ENCODE data around the gene ARL3. TPM values are rescaled to one million over a fixed set of nuclear protein-coding genes. Genes with fewer than 3 reads are reported as not detected.
"Not testable (repeated sequence)": the region's sequence is repeated elsewhere in the genome, so short reads cannot be mapped to it uniquely, and the experiment has no call there.

The ARL3 gene
- total RNA-seq, 1 donor from 2014 or later = 15.4 TPM

DNA sequence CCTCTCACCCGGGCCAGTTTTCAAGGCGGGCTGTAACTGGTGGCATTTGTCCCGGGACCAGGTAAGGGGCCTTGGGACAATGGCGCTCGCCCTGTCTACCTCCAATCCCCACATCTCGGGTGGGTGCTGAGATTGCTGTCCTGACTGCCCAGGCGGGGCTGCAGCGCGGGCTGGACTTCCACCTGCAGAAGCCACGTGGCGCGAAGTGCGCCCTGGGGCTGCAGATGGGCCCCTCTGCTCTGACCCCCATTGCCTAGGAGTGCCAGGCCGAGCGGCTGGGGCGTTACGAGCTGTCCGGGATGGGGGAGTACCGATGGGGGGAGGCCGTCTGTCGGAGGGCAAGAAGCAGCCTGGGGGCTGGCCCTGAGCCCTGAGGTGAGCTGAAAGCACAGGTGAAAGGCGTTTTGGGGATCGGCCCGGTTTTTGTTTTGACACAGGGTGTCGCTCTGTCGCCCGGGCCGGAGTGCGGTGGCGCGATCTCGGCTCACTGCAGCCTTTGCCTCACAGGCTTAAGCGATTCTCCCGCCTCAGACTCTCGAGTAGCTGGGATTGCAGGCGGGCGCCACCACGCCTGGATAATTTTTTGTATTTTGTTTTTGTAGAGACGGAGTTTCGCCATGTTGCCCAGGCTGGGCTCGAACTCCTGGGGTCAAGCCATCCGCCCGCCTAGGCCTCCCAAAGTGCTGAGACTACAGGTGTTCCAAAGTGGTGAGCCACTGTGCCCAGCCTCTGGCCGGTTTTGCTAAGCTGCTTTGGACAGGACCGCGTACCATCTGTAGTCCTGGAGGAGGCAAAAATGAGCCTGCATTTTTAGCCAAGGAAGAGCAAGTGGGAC lies 641 bp upstream of the ARL3 start, which contains the start of gene SFXN2:
SFXN2 (plus strand) TSS at position 16 of the 835 bp plus-strand sequence. CDS start 12,001 bp downstream, outside the sequence.
- ATAC-seq (no peak), DNase-seq (ENCODE audit: missing footprints) (no peak)
- intact Hi-C loops (cut with DNase I) = loop anchor here (5.0 kb wide), 1 partner anchor 38 kb away; no protein-coding TSS in a partner anchor

DNA sequence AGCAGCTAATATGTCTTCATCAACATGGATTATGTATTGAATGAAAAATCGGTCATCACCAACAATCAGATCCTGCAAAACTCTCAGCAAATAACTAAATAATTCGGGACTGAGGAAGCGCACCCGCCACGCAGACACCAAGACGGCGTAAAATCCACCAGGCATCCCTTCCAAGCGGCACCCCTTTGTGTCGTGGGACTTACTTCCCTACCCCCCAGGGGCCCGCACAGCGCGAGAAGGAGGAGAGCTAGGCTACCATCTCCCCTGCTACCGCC lies 721 bp downstream of the ARL3 start:
- intact Hi-C loops (cut with DNase I) = loop anchor here (2.0 to 5.0 kb wide), 2 partner anchors 36 to 71 kb away; no protein-coding TSS in a partner anchor
- DNase-seq (ENCODE audit: missing footprints) (no peak), ATAC-seq (peak; percentile 37)

DNA sequence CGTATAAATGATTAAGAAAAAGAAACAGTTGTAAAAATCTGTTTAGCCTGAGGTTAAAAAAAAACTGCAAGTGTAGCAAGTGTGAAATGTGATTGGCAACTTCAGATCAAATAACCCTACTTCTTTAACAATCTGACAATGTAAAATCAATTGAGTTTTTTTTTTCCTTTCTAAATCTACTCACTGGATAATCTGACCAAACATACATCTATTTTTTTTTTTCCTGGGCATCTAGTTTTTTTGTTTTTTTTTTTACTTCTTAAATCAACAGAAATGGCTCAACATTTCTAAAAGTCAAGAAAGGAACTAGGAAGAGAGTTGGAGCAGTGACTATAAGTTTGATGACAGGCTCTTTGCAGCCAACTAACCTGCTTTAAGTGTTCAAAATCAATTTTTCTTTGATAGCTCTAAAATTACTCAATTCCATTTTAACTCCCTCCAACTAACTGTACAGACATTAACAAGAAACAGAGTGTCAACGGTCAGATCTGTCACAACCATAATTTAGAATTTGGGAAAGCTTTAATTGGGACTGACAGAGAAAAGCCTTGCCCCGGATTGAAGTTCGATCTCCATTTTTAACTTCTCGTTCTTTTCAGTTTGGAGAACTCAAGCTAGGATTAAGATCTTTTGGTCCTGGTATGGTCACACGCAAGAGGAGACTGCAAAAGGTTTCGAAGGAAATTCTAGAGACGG lies 1.2 kb downstream of the ARL3 start:
- intact Hi-C loops (cut with DNase I) = loop anchor here (2.0 to 5.0 kb wide), 2 partner anchors 36 to 70 kb away; no protein-coding TSS in a partner anchor
- no peak for DNase-seq (ENCODE audit: missing footprints)
- ATAC-seq = no peak

DNA sequence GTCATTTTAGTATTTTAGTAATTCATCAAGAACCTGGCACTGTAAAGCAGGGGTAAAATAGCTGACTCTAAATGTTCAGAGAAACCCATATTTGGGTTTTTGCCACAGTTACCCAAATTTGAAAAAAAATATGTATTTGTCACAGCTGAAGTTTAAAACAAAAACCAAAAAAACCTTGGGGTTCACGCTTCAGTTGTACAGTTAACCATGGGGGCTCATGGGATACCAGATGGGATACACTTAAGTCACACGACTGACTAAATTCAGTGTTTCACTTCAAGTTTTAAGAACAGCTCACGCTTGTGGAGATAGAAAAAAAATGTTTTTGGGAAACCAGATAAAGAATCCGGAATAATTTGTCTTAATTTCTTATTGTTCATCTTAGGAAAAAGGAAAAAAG lies 2.1 kb downstream of the ARL3 start:
- ATAC-seq (no peak), DNase-seq (ENCODE audit: missing footprints) (no peak)
- intact Hi-C loops (cut with DNase I) = loop anchor here (2.0 to 5.0 kb wide), 2 partner anchors 35 to 69 kb away; no protein-coding TSS in a partner anchor

DNA sequence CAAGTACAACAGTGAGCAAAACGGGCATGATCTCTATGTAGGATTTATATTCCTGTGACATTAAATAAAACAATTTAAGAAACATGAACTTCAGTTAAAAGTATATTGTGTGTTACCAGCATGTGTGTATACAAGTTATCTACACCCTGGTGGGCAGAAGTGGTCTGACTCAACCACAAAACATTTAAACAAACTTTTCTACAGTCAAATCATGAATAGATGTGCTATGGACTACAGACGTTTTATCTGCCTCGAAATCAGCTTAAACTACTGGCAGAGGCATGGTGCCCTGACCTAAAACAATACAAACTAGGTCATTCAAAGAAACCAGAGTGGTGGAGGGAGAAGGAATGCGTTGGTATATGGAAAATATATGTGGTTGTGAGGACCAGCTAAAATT lies 3.6 kb downstream of the ARL3 start:
- DNase-seq (ENCODE audit: missing footprints) = no peak
- no peak for ATAC-seq
- intact Hi-C loops (cut with DNase I) = loop anchor here (5.0 kb wide), 1 partner anchor 33 kb away; no protein-coding TSS in a partner anchor

DNA sequence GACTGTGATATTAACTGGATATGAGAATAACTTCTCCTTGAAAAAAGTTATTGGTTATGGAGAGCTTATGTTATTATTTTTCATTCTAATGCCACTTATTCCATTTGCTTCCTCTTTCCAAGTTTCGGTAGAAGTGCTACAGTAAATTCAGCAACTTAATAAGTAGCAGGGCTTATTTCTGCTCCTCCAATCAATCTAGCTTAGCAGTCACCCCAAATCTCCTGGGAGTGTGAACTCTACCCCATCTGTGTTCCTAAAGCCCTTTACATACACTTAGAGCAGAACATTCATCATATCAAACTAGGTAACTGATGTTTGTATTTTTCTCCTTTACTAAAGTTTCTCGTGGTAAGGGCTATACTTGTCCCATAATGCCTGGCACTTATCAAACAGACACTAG lies 8.7 kb downstream of the ARL3 start:
- DNase-seq (ENCODE audit: missing footprints) (no peak), ATAC-seq (no peak)
- intact Hi-C loops (cut with DNase I) = no loop called here

DNA sequence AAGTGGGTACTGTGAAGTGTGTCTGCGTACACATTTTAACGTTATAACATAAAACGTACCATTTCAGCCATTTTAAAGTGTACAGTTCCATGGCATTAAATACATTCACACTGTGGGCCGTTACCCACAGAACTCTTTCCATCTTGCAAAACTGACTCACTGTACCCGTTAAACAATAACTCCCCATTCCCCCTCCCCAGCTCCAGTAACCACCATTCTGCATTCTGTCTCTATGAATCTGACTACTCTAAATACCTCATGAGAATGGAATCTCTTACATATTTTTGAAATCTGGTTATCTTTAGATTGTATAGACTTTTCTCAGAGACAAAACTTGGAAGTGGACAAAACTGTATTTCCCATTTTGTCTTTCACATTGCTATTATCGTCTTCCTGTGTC lies 9.3 kb downstream of the ARL3 start:
- no peak for ATAC-seq
- intact Hi-C loops (cut with DNase I) = no loop called here
- no peak for DNase-seq (ENCODE audit: missing footprints)

DNA sequence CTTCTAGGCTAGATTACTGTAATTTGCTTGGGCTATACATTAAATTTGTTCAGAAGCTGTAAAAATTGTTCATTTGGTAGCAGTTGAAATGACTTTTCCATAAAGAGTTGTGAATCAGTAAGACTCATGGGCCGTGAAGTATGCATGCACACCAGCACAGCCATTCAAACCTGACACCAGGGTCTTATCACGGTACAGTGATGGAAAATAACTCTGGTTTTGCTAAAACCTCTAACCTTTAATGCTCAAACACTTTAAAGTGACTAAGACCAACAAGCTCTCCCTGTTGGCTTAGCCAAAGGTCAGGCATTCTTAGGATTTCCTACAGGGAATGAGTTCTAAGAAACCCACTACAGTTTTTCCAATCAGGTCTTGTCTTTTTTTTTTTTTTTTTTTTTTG lies 11.5 kb downstream of the ARL3 start:
- intact Hi-C loops (cut with DNase I) = no loop called here
- DNase-seq (ENCODE audit: missing footprints) (no peak), ATAC-seq (no peak)

DNA sequence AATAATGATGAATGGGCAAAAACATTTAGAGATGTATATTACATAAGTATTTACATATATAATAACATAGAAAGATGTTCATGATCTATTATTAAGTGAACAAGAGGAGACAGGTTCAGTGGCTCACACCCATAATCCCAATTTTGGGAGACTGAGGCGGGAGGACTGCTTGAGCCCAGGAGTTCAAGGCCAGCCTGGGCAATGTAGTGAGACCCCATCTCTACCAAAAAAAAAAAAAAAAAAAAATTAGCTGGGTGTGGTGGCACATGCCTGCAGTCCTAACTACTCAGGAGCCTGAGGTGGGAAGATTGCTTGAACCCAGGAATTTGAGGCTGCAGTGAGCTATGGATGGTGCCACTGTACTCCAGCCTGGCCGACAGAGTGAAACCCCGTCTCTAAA lies 12.4 kb downstream of the ARL3 start:
- DNase-seq (ENCODE audit: missing footprints) (no peak), ATAC-seq (no peak)
- intact Hi-C loops (cut with DNase I) = no loop called here

DNA sequence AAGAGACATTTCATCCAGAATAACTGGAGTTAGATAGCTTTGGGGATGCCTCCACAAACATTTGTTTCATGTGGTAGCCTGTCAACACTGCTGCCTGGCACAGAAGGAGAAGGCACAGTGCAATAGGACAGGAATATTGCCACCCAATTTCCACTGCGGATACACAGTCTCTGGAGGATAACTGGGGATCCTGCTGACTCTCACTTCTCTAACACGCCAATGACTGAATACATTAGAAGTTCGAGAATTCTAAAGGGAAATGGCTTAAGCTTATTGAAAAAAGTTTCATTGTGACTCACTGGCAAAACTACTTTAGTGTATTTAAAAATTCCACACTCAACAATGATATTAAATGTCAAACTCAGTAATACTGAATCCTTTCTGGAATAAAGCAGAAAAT lies 12.9 kb downstream of the ARL3 start:
- ATAC-seq (peak; percentile 64), DNase-seq (ENCODE audit: missing footprints) (no peak)
- intact Hi-C loops (cut with DNase I) = no loop called here

DNA sequence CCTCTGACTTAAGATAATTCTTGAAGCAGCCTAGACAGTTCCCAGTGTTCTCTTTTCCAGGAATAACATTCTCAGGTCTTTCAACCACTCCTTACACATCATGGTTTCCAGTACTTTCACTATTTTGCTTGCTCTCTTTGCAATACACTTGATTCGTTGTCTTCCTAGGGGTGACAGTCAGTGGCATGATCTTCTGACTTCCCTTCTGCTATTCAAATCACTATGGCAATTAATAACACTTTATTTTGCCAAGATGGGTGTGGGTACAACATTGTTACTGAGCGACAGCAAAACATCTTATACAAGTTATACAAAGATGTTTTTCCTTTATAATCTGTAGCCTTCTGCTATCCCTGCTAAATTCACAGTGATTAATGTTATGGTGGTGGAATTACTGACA lies 15.3 kb downstream of the ARL3 start:
- no peak for DNase-seq (ENCODE audit: missing footprints)
- intact Hi-C loops (cut with DNase I) = no loop called here
- no peak for ATAC-seq

DNA sequence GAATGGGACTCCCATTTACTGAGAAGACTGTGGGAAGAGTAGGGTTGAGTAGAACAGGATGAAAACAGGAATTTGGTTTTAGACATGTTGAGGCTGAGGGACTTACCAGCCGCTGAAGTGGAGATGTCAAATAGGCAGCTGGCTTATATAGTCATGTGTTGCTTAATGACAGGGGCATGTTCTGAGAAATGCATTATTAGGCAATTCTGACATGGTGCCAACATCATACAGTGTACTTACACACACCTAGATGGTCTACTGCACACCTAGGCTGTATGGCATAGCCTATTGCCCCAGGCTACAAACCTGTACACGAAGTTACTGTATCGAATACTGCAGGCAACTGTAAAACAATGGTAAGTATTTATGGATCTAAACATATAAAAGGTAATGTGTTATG lies 17.5 kb downstream of the ARL3 start:
- intact Hi-C loops (cut with DNase I) = no loop called here
- ATAC-seq (no peak), DNase-seq (ENCODE audit: missing footprints) (no peak)

DNA sequence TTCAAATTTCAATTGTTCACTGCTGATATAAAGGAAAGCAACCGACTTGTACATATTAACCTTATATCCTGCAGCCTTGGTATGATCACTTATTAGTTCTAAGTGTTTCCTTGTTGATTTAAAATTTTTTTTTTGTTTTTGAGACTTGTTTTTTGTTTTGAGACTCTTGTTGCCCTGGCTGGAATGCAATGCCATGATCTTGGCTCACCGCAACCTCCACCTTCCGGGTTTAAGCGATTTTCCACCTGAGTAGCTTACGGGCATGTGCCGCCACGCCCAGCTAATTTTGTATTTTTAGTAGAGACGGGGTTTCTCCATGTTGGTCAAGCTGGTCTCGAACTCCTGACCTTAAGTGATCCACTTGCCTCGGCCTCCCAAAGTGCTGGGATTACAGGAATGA lies 18.8 kb downstream of the ARL3 start:
- DNase-seq (ENCODE audit: missing footprints); intact Hi-C loops (cut with DNase I); ATAC-seq: not testable (repeated sequence)

DNA sequence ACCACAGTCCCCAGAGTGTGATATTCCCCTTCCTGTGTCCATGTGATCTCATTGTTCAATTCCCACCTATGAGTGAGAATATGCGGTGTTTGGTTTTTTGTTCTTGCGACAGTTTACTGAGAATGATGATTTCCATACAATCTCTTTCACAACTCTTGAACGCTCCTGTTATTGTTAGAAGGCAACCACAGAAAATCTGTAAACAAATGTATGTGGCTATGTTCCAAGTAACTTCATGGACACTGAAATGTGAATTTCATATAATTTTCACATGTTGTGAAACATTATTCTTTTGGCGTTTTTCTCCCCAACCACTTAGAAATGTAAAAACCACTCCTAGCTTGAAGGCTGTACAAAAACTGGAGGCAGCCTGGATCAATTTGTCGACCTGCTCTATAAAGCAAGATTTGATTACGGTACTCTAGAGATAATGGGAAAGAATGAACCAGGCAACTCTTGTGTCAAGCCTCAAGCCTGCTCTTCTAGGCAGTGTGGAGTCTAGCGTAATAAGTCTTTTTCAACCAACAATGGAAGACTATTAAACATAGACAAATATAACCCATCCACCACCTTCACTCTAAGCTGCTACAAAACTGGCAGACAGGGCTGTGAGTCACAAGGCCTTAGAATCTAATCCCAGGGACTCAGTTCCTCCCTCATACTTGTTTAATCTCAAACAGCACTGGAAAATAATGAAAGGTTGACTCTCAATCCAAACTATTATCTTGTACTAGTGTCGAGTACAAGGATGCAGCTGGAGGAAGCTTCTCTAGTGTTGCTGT lies 22.7 kb downstream of the ARL3 start:
- DNase-seq (ENCODE audit: missing footprints) (no peak), ATAC-seq (no peak)
- intact Hi-C loops (cut with DNase I) = no loop called here

DNA sequence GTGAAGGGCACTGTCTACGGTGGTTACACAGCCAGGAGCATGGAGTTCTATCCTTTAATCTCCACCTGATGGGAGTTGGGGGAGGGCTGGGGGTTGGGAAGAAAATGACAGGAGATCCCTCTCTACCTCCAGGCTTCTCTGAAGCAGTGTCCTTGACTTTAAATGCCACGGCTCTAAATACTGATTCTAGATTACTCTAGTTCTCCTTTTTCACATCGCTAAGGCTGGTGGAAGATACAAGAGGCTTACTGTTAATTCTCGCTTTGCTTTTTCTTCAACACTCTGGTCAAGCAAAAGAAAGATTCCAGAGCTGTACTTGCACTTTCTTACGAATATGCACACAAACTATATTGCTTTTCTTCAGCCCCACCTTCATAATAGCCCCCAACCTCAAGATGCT lies 30.5 kb downstream of the ARL3 start:
- intact Hi-C loops (cut with DNase I) = no loop called here
- DNase-seq (ENCODE audit: missing footprints) (no peak), ATAC-seq (no peak)

DNA sequence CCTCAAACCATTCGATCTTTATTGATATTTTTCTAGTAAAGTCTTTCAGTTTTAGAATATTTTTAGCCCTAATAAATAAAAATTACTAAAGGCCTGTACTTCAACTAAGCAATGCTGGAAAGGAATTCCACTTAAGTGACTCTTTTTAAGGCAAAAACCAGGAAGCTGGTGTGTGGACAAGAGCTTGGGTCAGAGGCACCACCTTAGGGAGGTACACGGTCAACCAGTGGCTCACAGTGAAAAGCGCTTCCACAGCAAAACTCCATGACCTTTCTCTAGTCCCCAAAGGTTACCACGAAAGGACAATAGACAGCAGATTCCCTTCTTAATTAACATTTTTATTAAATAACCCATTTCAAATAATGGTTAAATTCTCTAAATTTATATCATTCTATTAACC lies 31.2 kb downstream of the ARL3 start:
- intact Hi-C loops (cut with DNase I) = no loop called here
- no peak for ATAC-seq
- no peak for DNase-seq (ENCODE audit: missing footprints)

DNA sequence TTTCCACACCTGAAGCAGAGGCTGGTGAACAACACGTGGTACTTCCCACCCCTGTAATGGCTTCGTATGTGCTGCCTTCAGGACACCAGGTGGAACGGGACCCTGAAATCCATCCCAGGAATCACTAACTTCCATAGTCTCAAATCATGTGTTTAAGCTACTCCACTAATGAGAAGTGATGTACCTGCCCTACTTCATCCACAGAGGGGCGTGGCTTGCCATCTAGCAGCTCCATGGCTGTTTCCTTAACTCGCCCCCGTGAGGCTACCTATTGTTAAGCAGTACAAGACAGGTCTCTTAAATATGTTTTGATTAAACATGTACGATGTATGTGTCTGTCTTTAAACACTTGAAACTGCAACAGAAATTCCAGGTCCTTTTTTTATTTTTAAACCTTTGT lies 31.8 kb downstream of the ARL3 start:
- ATAC-seq = no peak
- intact Hi-C loops (cut with DNase I) = no loop called here
- DNase-seq (ENCODE audit: missing footprints) = no peak

DNA sequence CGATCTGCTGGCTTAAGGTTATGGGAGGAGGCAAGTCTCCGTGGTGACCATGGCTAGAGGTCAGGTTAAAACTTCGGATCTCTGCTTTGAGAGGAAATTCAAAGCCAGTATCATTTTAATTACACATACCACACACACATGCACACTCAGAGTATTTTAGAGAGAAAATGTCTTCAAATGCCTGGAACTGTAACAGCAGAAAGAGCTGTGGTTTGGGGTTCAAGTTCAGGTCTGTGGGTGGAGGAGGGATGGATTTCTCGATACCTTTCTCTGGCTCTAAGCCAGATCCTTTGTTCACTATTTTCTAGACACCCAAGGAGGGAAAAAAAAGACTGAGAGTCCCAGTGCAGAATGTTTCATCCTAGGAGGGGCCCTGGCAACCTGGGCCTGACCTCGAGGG lies 32.5 kb downstream of the ARL3 start:
- no peak for DNase-seq (ENCODE audit: missing footprints)
- intact Hi-C loops (cut with DNase I) = no loop called here
- no peak for ATAC-seq

DNA sequence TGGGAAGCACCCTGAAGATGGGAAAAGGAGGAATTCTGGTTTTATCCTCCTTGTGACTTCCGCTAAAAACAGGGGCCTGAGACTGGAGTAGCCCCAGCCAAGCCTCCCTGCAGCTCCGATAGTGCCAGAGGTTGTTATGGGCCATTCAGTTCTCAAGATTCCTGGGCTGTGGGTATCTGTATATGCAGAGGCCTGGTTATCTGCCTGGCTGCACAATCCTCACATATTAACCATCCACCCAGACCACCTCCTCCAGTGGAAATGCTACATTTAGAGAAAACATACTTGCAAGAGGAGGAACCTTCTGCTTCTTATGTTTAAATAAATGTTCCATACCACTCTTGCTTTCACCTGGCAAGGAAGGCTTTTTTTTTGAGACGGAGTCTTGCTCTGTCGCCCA lies 34.6 kb downstream of the ARL3 start:
- ATAC-seq (no peak), DNase-seq (ENCODE audit: missing footprints) (no peak)
- intact Hi-C loops (cut with DNase I) = loop anchor here (5.0 kb wide), 1 partner anchor 33 kb away; the partner anchor contains the start of genes ARL3 and SFXN2
